Activated B cell treated with CpG ODN at 0.5 μM for 24 hours (primary cell): ENCODE measurements around the gene ALCAM. TPM values are rescaled to one million over a fixed set of nuclear protein-coding genes. Genes with fewer than 3 reads are reported as not detected.

Experiments used
- ATAC-seq: fragments of 200-7000 bp; cut with Tn5 transposase; one replicate; pipeline ENCODE4 v1.10.0; 2021; ENCODE audit warnings: low read depth, mild to moderate bottlenecking, moderate library complexity
- CTCF ChIA-PET: fragments of 350-600 bp; sonication (Branson Sonifier 250); formaldehyde crosslinking; loops from one replicate; lab custom pipeline; 2021; ENCODE audit warnings: antibody characterized with exemption; lab: Charles Lee
- POLR2A ChIA-PET: fragments of 350-600 bp; sonication (Branson Sonifier 250); formaldehyde crosslinking; loops from one replicate; lab custom pipeline; 2021; ENCODE audit warnings: antibody characterized with exemption; lab: Charles Lee
- DNase-seq: peaks from one replicate; pipeline ENCODE4 v3.0.0; 2022
- H3K27ac Mint-ChIP-seq: one replicate; pipeline ENCODE4 v1.8.0; 2020; ENCODE audit warnings: mixed read lengths
- H3K27me3 Mint-ChIP-seq: one replicate; pipeline ENCODE4 v1.8.0; 2021; ENCODE audit warnings: mixed read lengths
- H3K36me3 Mint-ChIP-seq: one replicate; pipeline ENCODE4 v1.8.0; 2021; ENCODE audit warnings: low read depth, mixed read lengths
- H3K4me1 Mint-ChIP-seq: one replicate; pipeline ENCODE4 v1.8.0; 2021; ENCODE audit warnings: mixed read lengths
- H3K4me3 Mint-ChIP-seq: one replicate; pipeline ENCODE4 v1.8.0; 2020; ENCODE audit warnings: mild to moderate bottlenecking, mixed read lengths
- H3K9me3 Mint-ChIP-seq: one replicate; pipeline ENCODE4 v1.8.0; 2020; ENCODE audit warnings: mixed read lengths
- intact Hi-C: fragments of 100-400 bp; cut with micrococcal nuclease; formaldehyde crosslinking; loops from one replicate; pipeline ENCODE4 v1.15.1; 2024
- total RNA-seq: library from RNA; stranded (reverse); gene quantifications from 2 replicates; pipeline ENCODE4 v1.2.3, GENCODE V29; 2022
- TF ChIP-seq, protein P1 (sequence below): fragments of 200-600 bp; IDR thresholded peaks from one replicate; pipeline ENCODE4 v1.8.0; 2022; ENCODE audit warnings: antibody characterized with exemption, mild to moderate bottlenecking

Gene ALCAM
- total RNA-seq, 1 donor from 2014 or later, result 28.5 TPM

DNA sequence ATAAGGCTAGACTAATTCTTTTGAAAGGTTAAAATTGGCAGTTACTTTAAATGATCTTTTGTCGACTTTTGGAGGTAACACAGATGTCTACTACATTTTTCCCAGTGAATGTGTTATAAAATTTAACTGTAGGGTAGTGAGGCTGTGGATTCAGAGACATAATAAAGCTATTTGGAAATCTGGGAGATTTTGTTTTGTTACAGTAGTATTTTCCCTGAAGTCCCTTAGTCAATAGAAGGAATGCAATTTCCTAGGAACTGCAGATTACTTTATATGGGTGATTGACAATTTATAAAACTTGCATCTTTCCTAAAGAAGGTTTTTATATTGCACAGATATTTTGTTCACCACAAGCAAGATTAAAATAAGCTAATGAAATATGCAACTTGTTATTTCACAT, 96.9 kb downstream of the ALCAM start:
- Mint-ChIP-seq H3K4me1 (peaks cover 18% of the 10 kb centered on the region), H3K9me3 (no peaks in the 10 kb centered on the region), H3K27me3 (no peaks in the 10 kb centered on the region), H3K27ac (no peak overlapping the region), H3K36me3 (no peaks in the 10 kb centered on the region), H3K4me3 (no peak overlapping the region)
- TF ChIP-seq, protein P1, sequence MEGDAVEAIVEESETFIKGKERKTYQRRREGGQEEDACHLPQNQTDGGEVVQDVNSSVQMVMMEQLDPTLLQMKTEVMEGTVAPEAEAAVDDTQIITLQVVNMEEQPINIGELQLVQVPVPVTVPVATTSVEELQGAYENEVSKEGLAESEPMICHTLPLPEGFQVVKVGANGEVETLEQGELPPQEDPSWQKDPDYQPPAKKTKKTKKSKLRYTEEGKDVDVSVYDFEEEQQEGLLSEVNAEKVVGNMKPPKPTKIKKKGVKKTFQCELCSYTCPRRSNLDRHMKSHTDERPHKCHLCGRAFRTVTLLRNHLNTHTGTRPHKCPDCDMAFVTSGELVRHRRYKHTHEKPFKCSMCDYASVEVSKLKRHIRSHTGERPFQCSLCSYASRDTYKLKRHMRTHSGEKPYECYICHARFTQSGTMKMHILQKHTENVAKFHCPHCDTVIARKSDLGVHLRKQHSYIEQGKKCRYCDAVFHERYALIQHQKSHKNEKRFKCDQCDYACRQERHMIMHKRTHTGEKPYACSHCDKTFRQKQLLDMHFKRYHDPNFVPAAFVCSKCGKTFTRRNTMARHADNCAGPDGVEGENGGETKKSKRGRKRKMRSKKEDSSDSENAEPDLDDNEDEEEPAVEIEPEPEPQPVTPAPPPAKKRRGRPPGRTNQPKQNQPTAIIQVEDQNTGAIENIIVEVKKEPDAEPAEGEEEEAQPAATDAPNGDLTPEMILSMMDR, result no peak
- intact Hi-C loops, result no loop called here
- ATAC-seq (no peak), DNase-seq (no peak)
- ChIA-PET POLR2A (no interaction called here), CTCF (no interaction called here)

- Mint-ChIP-seq H3K4me3 (no peak overlapping the region), H3K9me3 (no peaks in the 10 kb centered on the region), H3K27ac (no peak overlapping the region), H3K27me3 (no peaks in the 10 kb centered on the region), H3K36me3 (no peaks in the 10 kb centered on the region), H3K4me1 (peaks cover 3% of the 10 kb centered on the region)
- ATAC-seq, result no peak
- TF ChIP-seq, protein P1, result no peak
- ChIA-PET POLR2A (no interaction called here), CTCF (no interaction called here)
- intact Hi-C loops, result no loop called here
- DNase-seq, result no peak
These were observed 98.6 kb downstream of the ALCAM start for GRCh38 chr3:105465251-105465853.

- Mint-ChIP-seq H3K4me1 (peaks cover 5% of the 10 kb centered on the region), H3K9me3 (no peaks in the 10 kb centered on the region), H3K4me3 (no peak overlapping the region), H3K27ac (no peak overlapping the region), H3K27me3 (no peaks in the 10 kb centered on the region), H3K36me3 (no peaks in the 10 kb centered on the region)
- POLR2A ChIA-PET, result no interaction called here
- intact Hi-C loops, result no loop called here
- no peak for DNase-seq
- CTCF ChIA-PET, result no interaction called here
- TF ChIP-seq, protein P1, result no peak
- ATAC-seq, result no peak
These were observed 99.4 kb downstream of the ALCAM start for GRCh38 chr3:105466072-105466471.

DNA sequence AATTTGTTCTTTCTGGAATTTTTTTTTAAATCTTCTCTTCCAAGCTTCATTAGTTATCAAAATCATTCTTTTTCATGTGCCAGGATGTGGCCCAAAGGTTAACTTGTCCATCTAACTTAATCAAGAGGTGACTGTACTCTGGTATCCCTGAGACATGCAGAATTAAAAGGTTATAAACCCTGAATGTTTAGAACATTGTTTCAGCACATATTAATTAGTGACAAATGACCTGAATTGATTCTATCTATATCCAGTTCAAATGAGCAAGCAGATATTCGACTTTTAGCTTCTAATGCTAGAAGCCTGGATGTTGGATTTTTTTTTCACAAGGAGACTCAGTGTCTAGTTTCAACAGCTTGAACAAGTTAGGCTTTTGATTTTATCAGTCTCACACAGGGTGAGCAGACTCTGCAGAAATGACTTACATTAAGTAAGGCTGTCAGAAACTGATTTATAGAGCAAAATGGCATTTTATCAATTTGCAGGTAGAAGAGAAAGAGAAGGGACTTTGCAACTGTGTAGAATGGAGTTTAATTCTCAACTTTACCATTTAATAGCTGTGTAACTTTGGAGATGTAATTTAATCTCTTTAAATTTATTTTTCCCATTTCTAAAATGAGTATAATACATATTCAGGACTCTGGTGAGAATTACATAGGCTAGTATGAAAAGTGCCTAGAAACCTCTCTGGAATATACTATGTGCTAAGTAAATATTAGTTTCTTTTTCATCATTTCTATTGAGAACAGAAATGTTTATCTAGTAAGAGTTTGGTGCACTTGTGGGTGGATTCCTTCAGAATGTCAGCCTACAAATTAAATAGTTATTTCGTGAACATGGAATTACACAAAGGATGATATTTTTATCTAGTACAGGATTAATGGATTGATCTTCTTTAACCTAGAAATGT, 100.0 kb downstream of the ALCAM start:
- no peaks in the 10 kb centered on the region for H3K9me3 Mint-ChIP-seq
- no peaks in the 10 kb centered on the region for H3K27me3 Mint-ChIP-seq
- intact Hi-C loops, result no loop called here
- DNase-seq (no peak), ATAC-seq (no peak)
- H3K4me1 Mint-ChIP-seq, result peaks cover 5% of the 10 kb centered on the region
- H3K27ac Mint-ChIP-seq, result no peak overlapping the region
- TF ChIP-seq, protein P1, result no peak
- ChIA-PET POLR2A (no interaction called here), CTCF (no interaction called here)
- no peaks in the 10 kb centered on the region for H3K36me3 Mint-ChIP-seq
- H3K4me3 Mint-ChIP-seq, result no peak overlapping the region

- ChIA-PET POLR2A (no interaction called here), CTCF (no interaction called here)
- intact Hi-C loops, result no loop called here
- Mint-ChIP-seq H3K27ac (no peak overlapping the region), H3K36me3 (no peaks in the 10 kb centered on the region), H3K4me1 (peaks cover 27% of the 10 kb centered on the region), H3K27me3 (no peaks in the 10 kb centered on the region), H3K9me3 (no peaks in the 10 kb centered on the region), H3K4me3 (no peak overlapping the region)
- TF ChIP-seq, protein P1, result no peak
- DNase-seq (no peak), ATAC-seq (no peak)
These were observed 104.1 kb downstream of the ALCAM start for GRCh38 chr3:105470851-105471250.
